ENCODE measurements around the gene RNU2-1. TPM values are rescaled to one million over a fixed set of nuclear protein-coding genes. Genes with fewer than 3 reads are reported as not detected.
A peak's percentile ranks its signal among the peaks of the same experiment; 100 is the strongest.
"Not testable (repeated sequence)": the region's sequence is repeated elsewhere in the genome, so short reads cannot be mapped to it uniquely, and the experiment has no call there.

The RNU2-1 gene
- total and polyA plus RNA-seq, 12 donors: 802 to 4,475 (median 3,039) TPM; not detected in 2

GRCh38 chr17:43211480-43212402 lies 22.0 kb downstream of the RNU2-1 start, which contains the start of gene TMEM106A:
TMEM106A (plus strand) TSS chr17:43211875; CDS start chr17:43213042, 1,167 bp downstream.
- WGBS, 2 donors: 2 to 5% methylated on average over 54 of the region's 54 CpGs
- peak in 7 of 9 donors; percentile 15 to 52 (median 39) for TF ChIP-seq CTCF (IDR thresholded peaks at IDR 0.05)
- intact Hi-C loops (cut with DNase I): loop anchor here in 3 of 10 donors (5.0 to 10.0 kb wide), 3 partner anchors 34 to 121 kb away; no protein-coding TSS in a partner anchor
- ATAC-seq (peak; percentile 88 to 96 (median 94)), DNase-seq (peak; percentile 78 to 81)
- no peaks in the 10 kb centered on the region for H3K27me3 ChIP-seq
- H3K9me3 ChIP-seq: no peaks in the 10 kb centered on the region
- H3K4me1 ChIP-seq: peaks cover 0 to 33% (median 20%) of the 10 kb centered on the region in 9 donors
- peak within 1 kb of the TSS; percentile 64 to 90 (median 83) for H3K27ac ChIP-seq
- peaks cover 0 to 82% (median 32%) of the 10 kb centered on the region in 9 donors for H3K36me3 ChIP-seq
- H3K4me3 ChIP-seq: peak within 1 kb of the TSS; percentile 42 to 72 (median 68)

GRCh38 chr17:43211123-43211479 lies 22.7 kb downstream of the RNU2-1 start:
- Histone ChIP-seq H3K27ac (peak overlapping the region in 9 of 10 donors; percentile 71 to 90 (median 84)), H3K4me3 (peak overlapping the region in 9 of 10 donors; percentile 53 to 72 (median 68)), H3K9me3 (no peaks in the 10 kb centered on the region), H3K36me3 (peaks cover 0 to 82% (median 28%) of the 10 kb centered on the region in 9 donors), H3K4me1 (peaks cover 0 to 33% (median 20%) of the 10 kb centered on the region in 9 donors), H3K27me3 (no peaks in the 10 kb centered on the region)
- no peak for DNase-seq
- intact Hi-C loops (cut with DNase I): loop anchor here in 3 of 10 donors (5.0 to 10.0 kb wide), 3 partner anchors 34 to 121 kb away; no protein-coding TSS in a partner anchor
- TF ChIP-seq CTCF (IDR thresholded peaks at IDR 0.05): no peak
- 45 to 50% methylated on average over 2 of the region's 2 CpGs for WGBS, 2 donors
- ATAC-seq: no peak

- DNase-seq (no peak), ATAC-seq (no peak)
- peak overlapping the region in 2 of 10 donors; percentile 70 to 72 for H3K4me3 ChIP-seq
- peak overlapping the region in 4 of 10 donors; percentile 84 to 90 (median 86) for H3K27ac ChIP-seq
- peaks cover 0 to 33% (median 20%) of the 10 kb centered on the region in 9 donors for H3K4me1 ChIP-seq
- H3K36me3 ChIP-seq: peaks cover 0 to 82% (median 26%) of the 10 kb centered on the region in 9 donors
- no peak for TF ChIP-seq CTCF (IDR thresholded peaks at IDR 0.05)
- intact Hi-C loops (cut with DNase I): loop anchor here in 3 of 10 donors (5.0 to 10.0 kb wide), 3 partner anchors 33 to 122 kb away; no protein-coding TSS in a partner anchor
- 72 to 77% methylated on average over 3 of the region's 3 CpGs for WGBS, 2 donors
- no peaks in the 10 kb centered on the region for H3K9me3 ChIP-seq
- no peaks in the 10 kb centered on the region for H3K27me3 ChIP-seq
These were observed 23.2 kb downstream of the RNU2-1 start for GRCh38 chr17:43210576-43210975.

GRCh38 chr17:43203013-43203412 lies 30.8 kb downstream of the RNU2-1 start:
- H3K36me3 ChIP-seq: peaks cover 0 to 100% (median 85%) of the 10 kb centered on the region in 9 donors
- intact Hi-C loops (cut with DNase I); H3K4me3 ChIP-seq; H3K27ac ChIP-seq; ATAC-seq; H3K27me3 ChIP-seq; DNase-seq; H3K9me3 ChIP-seq; H3K4me1 ChIP-seq: not testable (repeated sequence)
- 94 to 99% methylated on average over 3 of the region's 3 CpGs for WGBS, 2 donors
